Activated CD4-positive, alpha-beta T cell treated with anti-CD3 and anti-CD28 coated beads, Interleukin-2, amount 50 U/mL, for 16 hours (primary cell): ENCODE measurements around the gene CCDC71.

Source experiments
- DNase-seq: peaks from one replicate; pipeline ENCODE4 v3.0.0-alpha.2; 2020

CCDC71 gene

GRCh38 chr3:49166752-49167556, 823 bp upstream of the CCDC71 start:
- DNase-seq: no peak

- no peak for DNase-seq
These were observed 979 bp downstream of the CCDC71 start for GRCh38 chr3:49164983-49165720.

- no peak for DNase-seq
These were observed 2.5 kb downstream of the CCDC71 start for GRCh38 chr3:49163609-49164008.

GRCh38 chr3:49162751-49163419, 3.2 kb downstream of the CCDC71 start:
- no peak for DNase-seq

GRCh38 chr3:49161808-49162530, 4.2 kb downstream of the CCDC71 start:
- DNase-seq: no peak

GRCh38 chr3:49161197-49161596, 4.9 kb downstream of the CCDC71 start:
- DNase-seq: no peak

GRCh38 chr3:49158792-49159191, 7.3 kb downstream of the CCDC71 start:
- DNase-seq: no peak

GRCh38 chr3:49158103-49158709, 7.9 kb downstream of the CCDC71 start:
- DNase-seq: peak; percentile 62

GRCh38 chr3:49157289-49157688, 8.8 kb downstream of the CCDC71 start:
- no peak for DNase-seq

- DNase-seq: no peak
These were observed 12.7 kb downstream of the CCDC71 start for GRCh38 chr3:49153349-49153912.

GRCh38 chr3:49151610-49152009, 14.5 kb downstream of the CCDC71 start:
- DNase-seq: no peak

GRCh38 chr3:49148159-49148558, 18.0 kb downstream of the CCDC71 start:
- DNase-seq: no peak

- DNase-seq: no peak
These were observed 26.1 kb downstream of the CCDC71 start for GRCh38 chr3:49140080-49140479.

GRCh38 chr3:49135499-49135898, 30.6 kb downstream of the CCDC71 start:
- DNase-seq: no peak

GRCh38 chr3:49134471-49135265, 31.5 kb downstream of the CCDC71 start:
- DNase-seq: no peak

GRCh38 chr3:49133226-49133951, 32.7 kb downstream of the CCDC71 start:
- DNase-seq: no peak

- no peak for DNase-seq
These were observed 33.5 kb downstream of the CCDC71 start, which contains the start of gene LAMB2 for GRCh38 chr3:49132437-49133225. Gene LAMB2, minus strand, starts transcription at chr3:49133050. Its CDS starts 183 bp downstream, at chr3:49132867.

- DNase-seq: no peak
These were observed 34.1 kb downstream of the CCDC71 start for GRCh38 chr3:49132073-49132436.

GRCh38 chr3:49131576-49131975, 34.6 kb downstream of the CCDC71 start:
- DNase-seq: no peak

GRCh38 chr3:49131040-49131439, 35.1 kb downstream of the CCDC71 start:
- no peak for DNase-seq
